22Rv1 (cell line): ENCODE measurements around the gene SLC30A1.

ENCODE experiments used
- H3K27ac ChIP-seq: fragments of 450-650 bp; 2 replicates; pipeline ENCODE4 v1.5.1; 2017
- ZFX ChIP-seq: fragments of 450-650 bp; IDR thresholded peaks from 2 replicates; pipeline ENCODE4 v1.6.1; 2017; ENCODE audit warnings: antibody characterized with exemption, borderline replicate concordance
- TF ChIP-seq, protein P1 (sequence below): fragments of 450-650 bp; IDR thresholded peaks from 2 replicates; pipeline ENCODE4 v1.5.1; 2017; ENCODE audit warnings: mild to moderate bottlenecking

SLC30A1 gene

DNA sequence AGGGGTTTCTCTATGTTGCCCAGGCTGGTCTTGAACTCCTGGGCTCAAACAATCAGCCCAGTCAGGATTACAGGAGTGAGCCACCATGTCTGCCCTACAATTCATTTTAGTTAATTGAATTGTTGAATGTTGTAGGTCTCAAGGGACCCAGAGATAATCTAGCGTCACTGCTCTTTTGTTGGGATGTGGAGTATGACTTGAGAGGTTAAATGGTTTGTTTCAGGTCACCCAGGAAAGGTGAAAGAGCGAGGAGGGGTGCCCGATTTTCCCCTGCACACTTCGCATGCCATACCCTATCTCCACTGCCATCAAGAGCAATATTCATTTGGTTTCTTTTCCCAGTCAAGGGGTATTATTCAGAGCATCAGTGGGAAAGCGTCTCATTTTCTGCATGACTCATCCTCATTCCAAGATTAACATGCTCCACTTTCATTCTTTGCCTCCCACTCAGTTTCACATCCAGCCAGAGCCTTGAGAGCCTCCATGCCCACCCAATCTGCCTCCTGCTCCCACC lies 13.1 kb upstream of the SLC30A1 start:
- no peak for TF ChIP-seq ZFX
- TF ChIP-seq, protein P1, sequence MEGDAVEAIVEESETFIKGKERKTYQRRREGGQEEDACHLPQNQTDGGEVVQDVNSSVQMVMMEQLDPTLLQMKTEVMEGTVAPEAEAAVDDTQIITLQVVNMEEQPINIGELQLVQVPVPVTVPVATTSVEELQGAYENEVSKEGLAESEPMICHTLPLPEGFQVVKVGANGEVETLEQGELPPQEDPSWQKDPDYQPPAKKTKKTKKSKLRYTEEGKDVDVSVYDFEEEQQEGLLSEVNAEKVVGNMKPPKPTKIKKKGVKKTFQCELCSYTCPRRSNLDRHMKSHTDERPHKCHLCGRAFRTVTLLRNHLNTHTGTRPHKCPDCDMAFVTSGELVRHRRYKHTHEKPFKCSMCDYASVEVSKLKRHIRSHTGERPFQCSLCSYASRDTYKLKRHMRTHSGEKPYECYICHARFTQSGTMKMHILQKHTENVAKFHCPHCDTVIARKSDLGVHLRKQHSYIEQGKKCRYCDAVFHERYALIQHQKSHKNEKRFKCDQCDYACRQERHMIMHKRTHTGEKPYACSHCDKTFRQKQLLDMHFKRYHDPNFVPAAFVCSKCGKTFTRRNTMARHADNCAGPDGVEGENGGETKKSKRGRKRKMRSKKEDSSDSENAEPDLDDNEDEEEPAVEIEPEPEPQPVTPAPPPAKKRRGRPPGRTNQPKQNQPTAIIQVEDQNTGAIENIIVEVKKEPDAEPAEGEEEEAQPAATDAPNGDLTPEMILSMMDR = no peak
- H3K27ac ChIP-seq = no peak overlapping the region

DNA sequence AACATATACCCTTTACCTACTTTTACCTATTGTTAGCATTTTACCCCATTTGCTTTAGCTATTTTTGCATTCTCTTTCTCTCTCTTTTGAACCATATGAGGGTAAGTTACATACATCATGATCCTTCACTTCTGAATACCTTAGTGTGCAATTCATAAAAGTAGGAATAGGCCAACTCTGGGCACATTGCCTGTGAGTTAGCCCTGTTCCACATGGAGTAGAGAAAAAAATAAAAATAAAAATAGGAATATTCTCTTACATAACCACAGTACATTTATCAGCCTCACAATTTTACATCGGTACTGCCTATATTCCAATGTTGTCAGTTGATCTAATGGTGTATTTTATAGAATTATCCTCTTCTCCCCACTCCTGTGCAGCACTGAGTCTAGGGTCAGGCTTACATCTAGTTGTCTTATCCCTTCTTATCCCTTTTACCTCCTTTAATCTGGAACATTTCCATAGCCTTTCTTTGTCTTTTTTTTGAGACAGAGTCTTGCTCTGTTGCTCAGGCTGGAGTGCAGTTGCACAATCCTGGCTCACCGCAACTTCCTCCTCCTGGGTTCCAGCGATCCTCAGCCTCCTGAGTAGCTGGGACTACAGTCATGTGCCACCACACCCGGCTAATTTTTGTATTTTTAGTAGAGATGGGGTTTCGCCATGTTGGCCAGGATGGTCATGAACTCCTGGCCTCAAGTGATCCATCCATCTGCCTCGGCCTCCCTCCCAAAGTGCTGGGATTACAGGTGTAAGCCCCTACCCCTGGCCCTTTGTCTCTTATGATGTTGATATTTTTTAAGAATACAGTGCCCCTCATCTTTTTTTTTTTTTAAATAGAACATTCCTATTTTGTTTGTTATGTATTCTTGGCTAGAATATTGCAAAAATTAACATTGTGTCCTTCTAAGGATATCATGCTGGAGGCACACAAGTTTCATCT lies 11.1 kb upstream of the SLC30A1 start:
- H3K27ac ChIP-seq = no peak overlapping the region
- TF ChIP-seq, protein P1 = no peak
- TF ChIP-seq ZFX = no peak

DNA sequence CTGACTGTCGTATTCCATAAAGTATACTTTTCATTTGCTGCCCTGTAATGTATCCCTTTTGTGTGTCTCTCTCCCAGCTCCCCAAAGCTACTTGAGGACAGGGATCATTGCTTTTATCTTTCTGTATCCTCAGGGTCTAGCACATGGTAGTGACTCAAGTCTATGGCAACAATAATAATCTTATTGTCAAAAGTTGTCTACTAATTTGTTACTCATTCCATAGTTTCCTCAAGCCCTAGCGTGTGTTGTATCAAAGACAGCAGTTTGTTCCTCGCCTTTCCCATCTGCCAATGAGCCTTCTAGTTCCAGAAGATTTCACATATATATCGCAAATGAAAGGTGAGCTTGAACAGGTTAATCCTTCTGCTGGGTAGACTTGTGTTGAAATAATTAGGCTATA lies 9.8 kb upstream of the SLC30A1 start:
- TF ChIP-seq ZFX = no peak
- TF ChIP-seq, protein P1 = no peak
- H3K27ac ChIP-seq = no peak overlapping the region

DNA sequence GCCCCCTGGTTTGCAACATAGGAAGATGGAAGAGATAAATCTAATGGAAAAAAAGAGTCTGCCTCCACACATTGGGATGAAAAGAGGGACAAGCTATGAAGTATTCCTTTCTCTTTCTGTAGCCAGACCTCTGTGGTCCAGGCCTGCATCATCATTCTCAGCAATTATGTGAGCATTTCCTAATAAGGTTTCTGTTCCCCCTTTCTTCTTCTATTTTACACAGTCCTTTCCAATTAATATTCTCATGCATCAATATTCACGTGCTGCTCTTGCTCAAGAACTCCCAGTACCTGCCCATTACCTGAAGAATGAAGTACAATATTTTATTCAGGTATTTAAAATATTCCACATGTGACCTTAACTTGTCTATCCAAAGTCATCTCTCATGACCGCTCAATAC lies 8.2 kb upstream of the SLC30A1 start:
- H3K27ac ChIP-seq = no peak overlapping the region
- no peak for TF ChIP-seq ZFX
- TF ChIP-seq, protein P1 = no peak

DNA sequence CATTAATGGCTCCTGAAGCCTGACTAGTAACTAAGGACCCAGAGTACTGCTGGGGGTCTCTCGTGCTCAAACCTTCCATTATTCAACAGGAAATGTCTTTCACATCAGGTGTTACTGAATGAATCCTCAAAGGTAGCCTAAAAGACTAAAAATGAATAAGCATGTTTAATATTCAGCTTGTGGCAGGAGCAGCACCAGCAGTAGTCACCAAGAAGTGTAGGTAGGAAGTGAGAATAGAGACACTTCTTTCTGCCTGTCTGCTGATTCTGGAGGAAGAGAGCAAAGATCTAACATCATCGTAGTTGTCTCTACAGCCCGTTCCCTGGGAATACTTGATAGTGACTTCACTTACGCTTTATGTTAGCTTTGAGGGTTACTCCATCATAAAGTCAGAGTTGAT lies 7.6 kb upstream of the SLC30A1 start:
- no peak for TF ChIP-seq ZFX
- TF ChIP-seq, protein P1 = no peak
- no peak overlapping the region for H3K27ac ChIP-seq

DNA sequence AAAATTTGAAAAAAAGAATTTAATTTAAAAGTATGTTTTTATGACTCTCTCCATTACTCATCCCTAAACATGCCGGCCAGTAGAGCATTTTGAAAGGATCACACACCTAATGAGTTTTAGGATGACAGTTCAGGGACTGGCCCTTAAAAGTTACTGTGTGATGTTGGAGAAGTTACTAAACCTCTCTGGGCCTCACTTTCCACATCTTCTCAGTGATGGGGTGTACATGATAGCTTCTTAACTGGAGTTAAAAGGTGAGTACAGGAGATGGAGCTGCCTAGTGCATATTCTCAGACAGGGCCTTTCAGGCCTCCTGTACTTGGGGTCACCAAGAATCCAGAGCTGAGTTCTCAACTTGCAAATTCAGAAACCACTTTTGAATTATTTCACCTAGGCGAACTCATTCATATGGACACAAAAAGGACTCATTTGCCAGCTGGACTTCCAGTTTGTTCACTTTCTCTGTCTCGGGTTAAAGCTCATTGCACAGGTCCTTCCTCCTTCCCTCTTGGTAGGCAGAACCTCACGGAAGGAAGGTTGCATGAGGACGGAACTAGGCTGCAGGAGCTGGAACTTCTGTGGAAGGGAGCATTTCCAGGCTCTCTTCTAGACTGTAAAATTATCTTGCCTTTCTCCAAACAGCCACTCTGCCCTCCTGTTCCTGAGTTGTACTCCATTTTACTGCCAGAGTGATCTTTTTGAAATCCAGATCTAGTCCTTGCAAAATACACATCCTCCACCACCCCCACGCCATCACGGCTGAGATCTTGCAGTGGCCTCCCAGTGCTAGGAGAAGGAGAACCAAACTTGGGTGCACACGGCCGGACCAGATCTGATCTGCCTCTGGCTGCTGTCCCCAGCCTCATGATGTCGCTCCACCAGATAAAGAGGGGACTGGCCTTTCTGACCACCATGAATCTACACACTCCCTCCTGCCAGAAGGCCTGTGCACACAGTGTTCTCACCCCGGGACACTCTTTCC lies 4.3 kb upstream of the SLC30A1 start:
- TF ChIP-seq, protein P1 = no peak
- TF ChIP-seq ZFX = no peak
- no peak overlapping the region for H3K27ac ChIP-seq
